Activated CD4-positive, CD25-positive, alpha-beta regulatory T cell treated with anti-CD3 and anti-CD28 coated beads, Interleukin-2, amount 50 U/mL, for 16 hours (primary cell): Measurements from ENCODE around the gene COPZ1.
"Not testable (repeated sequence)": the region's sequence is repeated elsewhere in the genome, so short reads cannot be mapped to it uniquely, and the experiment has no call there.

Experiments
- DNase-seq: peaks from one replicate; pipeline ENCODE4 v3.0.0-alpha.2; 2020; ENCODE audit warnings: low read depth, low spot score

The COPZ1 gene

GRCh38 chr12:54294152-54294952 is 30.6 kb upstream of the COPZ1 start:
- DNase-seq: no peak

GRCh38 chr12:54294953-54295566 is 29.9 kb upstream of the COPZ1 start:
- DNase-seq: no peak

GRCh38 chr12:54296393-54297099 is 28.4 kb upstream of the COPZ1 start:
- DNase-seq: no peak

GRCh38 chr12:54298904-54299303 is 26.0 kb upstream of the COPZ1 start:
- no peak for DNase-seq

GRCh38 chr12:54299515-54300224 is 25.3 kb upstream of the COPZ1 start:
- DNase-seq: no peak

- no peak for DNase-seq
These were observed 24.7 kb upstream of the COPZ1 start for GRCh38 chr12:54300225-54300731.

GRCh38 chr12:54300732-54301427 is 24.1 kb upstream of the COPZ1 start, which contains the start of gene NFE2:
NFE2 (minus strand) TSS chr12:54301015; CDS start chr12:54295248, 5,767 bp downstream.
- no peak for DNase-seq

- DNase-seq: no peak
These were observed 23.4 kb upstream of the COPZ1 start for GRCh38 chr12:54301428-54302048.

- no peak for DNase-seq
These were observed 21.3 kb upstream of the COPZ1 start for GRCh38 chr12:54303640-54304039.

GRCh38 chr12:54304187-54304810 is 20.6 kb upstream of the COPZ1 start:
- DNase-seq: no peak

- no peak for DNase-seq
These were observed 17.8 kb upstream of the COPZ1 start for GRCh38 chr12:54306925-54307741.

- DNase-seq: no peak
These were observed 13.9 kb upstream of the COPZ1 start for GRCh38 chr12:54311051-54311450.

GRCh38 chr12:54312309-54312708 is 12.6 kb upstream of the COPZ1 start:
- DNase-seq: not testable (repeated sequence)

GRCh38 chr12:54321363-54321762 is 3.6 kb upstream of the COPZ1 start:
- no peak for DNase-seq

- DNase-seq: not testable (repeated sequence)
These were observed 645 bp downstream of the COPZ1 start for GRCh38 chr12:54325442-54326109.

- DNase-seq: no peak
These were observed 3.8 kb downstream of the COPZ1 start for GRCh38 chr12:54328595-54329337.

GRCh38 chr12:54329759-54330158 is 4.8 kb downstream of the COPZ1 start:
- no peak for DNase-seq

GRCh38 chr12:54330442-54330841 is 5.5 kb downstream of the COPZ1 start:
- DNase-seq: no peak
